ENCODE data around the gene EFNA5. TPM values are rescaled to one million over a fixed set of nuclear protein-coding genes. Genes with fewer than 3 reads are reported as not detected.

Gene EFNA5
- total and polyA plus RNA-seq, 2 experiments from 2014 or later: 7.5 to 10.1 TPM

DNA sequence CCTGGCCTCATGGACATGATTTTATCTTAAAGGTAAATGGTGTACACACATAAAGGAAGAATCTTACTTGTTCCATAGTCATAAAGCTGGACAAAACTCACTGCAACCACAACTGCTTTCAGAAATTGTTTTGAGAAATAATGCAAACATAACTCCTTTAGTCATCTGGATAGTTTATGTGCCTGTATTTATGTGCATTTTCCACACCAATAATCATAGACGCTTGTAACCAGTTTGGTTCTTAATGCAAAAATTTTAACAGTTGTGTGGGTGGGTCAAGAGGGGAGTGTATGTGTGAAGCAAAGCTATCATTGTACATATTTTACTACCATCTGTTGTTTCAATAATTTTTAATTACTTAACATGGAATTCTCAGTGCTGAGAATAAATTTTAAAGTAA, 80.1 kb downstream of the EFNA5 start (continued):
- TF ChIP-seq ZNF462 (CRISPR knock-in tag; IDR thresholded peaks at IDR 0.05): no peak
- TF ChIP-seq, protein P1, sequence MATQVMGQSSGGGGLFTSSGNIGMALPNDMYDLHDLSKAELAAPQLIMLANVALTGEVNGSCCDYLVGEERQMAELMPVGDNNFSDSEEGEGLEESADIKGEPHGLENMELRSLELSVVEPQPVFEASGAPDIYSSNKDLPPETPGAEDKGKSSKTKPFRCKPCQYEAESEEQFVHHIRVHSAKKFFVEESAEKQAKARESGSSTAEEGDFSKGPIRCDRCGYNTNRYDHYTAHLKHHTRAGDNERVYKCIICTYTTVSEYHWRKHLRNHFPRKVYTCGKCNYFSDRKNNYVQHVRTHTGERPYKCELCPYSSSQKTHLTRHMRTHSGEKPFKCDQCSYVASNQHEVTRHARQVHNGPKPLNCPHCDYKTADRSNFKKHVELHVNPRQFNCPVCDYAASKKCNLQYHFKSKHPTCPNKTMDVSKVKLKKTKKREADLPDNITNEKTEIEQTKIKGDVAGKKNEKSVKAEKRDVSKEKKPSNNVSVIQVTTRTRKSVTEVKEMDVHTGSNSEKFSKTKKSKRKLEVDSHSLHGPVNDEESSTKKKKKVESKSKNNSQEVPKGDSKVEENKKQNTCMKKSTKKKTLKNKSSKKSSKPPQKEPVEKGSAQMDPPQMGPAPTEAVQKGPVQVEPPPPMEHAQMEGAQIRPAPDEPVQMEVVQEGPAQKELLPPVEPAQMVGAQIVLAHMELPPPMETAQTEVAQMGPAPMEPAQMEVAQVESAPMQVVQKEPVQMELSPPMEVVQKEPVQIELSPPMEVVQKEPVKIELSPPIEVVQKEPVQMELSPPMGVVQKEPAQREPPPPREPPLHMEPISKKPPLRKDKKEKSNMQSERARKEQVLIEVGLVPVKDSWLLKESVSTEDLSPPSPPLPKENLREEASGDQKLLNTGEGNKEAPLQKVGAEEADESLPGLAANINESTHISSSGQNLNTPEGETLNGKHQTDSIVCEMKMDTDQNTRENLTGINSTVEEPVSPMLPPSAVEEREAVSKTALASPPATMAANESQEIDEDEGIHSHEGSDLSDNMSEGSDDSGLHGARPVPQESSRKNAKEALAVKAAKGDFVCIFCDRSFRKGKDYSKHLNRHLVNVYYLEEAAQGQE (IDR thresholded peaks at IDR 0.05; ENCODE audit: unreplicated experiment): no peak
- TF ChIP-seq, protein P2, sequence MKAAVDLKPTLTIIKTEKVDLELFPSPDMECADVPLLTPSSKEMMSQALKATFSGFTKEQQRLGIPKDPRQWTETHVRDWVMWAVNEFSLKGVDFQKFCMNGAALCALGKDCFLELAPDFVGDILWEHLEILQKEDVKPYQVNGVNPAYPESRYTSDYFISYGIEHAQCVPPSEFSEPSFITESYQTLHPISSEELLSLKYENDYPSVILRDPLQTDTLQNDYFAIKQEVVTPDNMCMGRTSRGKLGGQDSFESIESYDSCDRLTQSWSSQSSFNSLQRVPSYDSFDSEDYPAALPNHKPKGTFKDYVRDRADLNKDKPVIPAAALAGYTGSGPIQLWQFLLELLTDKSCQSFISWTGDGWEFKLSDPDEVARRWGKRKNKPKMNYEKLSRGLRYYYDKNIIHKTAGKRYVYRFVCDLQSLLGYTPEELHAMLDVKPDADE (IDR thresholded peaks at IDR 0.05): no peak
- TF ChIP-seq STAT1 (IDR thresholded peaks at IDR 0.05; ENCODE audit: unreplicated experiment): no peak
